K562 (cell line): Measurements from ENCODE around the gene GATAD2B. TPM values are rescaled to one million over a fixed set of nuclear protein-coding genes. Genes with fewer than 3 reads are reported as not detected.

Experiments
- ELK1 ChIP-seq: sonication (generic); formaldehyde crosslinking; IDR thresholded peaks from 2 replicates; pipeline ENCODE4 v1.8.1; 2022; ENCODE audit warnings: missing genetic modification reagents
- SMARCA4 ChIP-seq: fragments of 450-650 bp; IDR thresholded peaks from 2 replicates; pipeline ENCODE4 v1.6.1; 2016
- SMARCB1 ChIP-seq: IDR thresholded peaks from 2 replicates; pipeline ENCODE4 v1.6.1; 2011; ENCODE audit warnings: improper control_type of control experiment, low read depth; ENCODE audit not compliant: insufficient read length
- SPI1 ChIP-seq: IDR thresholded peaks from 2 replicates; pipeline ENCODE4 v1.6.1; 2011; ENCODE audit warnings: low read depth, low read length, control low read depth, borderline replicate concordance
- SRSF9 ChIP-seq: fragments of 200-400 bp; formaldehyde crosslinking; IDR thresholded peaks from 2 replicates; pipeline ENCODE4 v1.6.1; 2017; ENCODE audit warnings: low read depth, low read length, borderline replicate concordance
- TEAD4 ChIP-seq, 2 experiments: sonication (generic) in 1 of 2; formaldehyde crosslinking in 1 of 2; IDR thresholded peaks; 2 replicates each; pipeline versions ENCODE4 v1.6.1 to v1.8.0; 2012 to 2022; ENCODE audit warnings: borderline replicate concordance in 1 of 2, inconsistent platforms in 1 of 2, low read length in 1 of 2, mild to moderate bottlenecking in 1 of 2, missing genetic modification reagents in 1 of 2
- ZFX ChIP-seq: sonication (generic); formaldehyde crosslinking; IDR thresholded peaks from 2 replicates; pipeline ENCODE4 v1.8.0; 2022; ENCODE audit warnings: mild to moderate bottlenecking, missing genetic modification reagents, moderate library complexity
- ZKSCAN8 ChIP-seq: fragments of 200-800 bp; sonication (Bioruptor generic); IDR thresholded peaks from 2 replicates; pipeline ENCODE4 v1.6.1; 2016; ENCODE audit warnings: missing genetic modification characterization, missing compliant biosample characterization
- ZNF398 ChIP-seq: fragments of 250-450 bp; sonication (Bioruptor Pico); IDR thresholded peaks from 2 replicates; pipeline ENCODE4 v1.8.0; 2021; ENCODE audit warnings: moderate library complexity, mild to moderate bottlenecking, inconsistent platforms
- polyA plus RNA-seq, 8 experiments: library from polyadenylated mRNA; depleted of rRNA in 4 of 8; stranded (reverse) in 5 of 8; unstranded in 3 of 8; fragments of >200 nt; fragmentation: Nextera tagmentation in 2 of 8; fragmentation: Illumina TruSeq in 1 of 8; extraction: Ambion mirVana in 2 of 8; extraction: Trizol in 1 of 8; gene quantifications; 2 replicates each; pipeline versions ENCODE4 v1.2.1 to v1.2.3, GENCODE V29; 2011 to 2014; ENCODE audit warnings: inconsistent platforms in 1 of 8, missing spikeins in 1 of 8
- total RNA-seq, 7 experiments: library from RNA; depleted of rRNA in 6 of 7; stranded (reverse); fragments of >200 nt in 6 of 7; fragmentation: Illumina TruSeq in 2 of 7; extraction: Trizol in 2 of 7; gene quantifications; 2 replicates each; pipeline versions ENCODE4 v1.2.1 to v1.2.3, GENCODE V29; 2011 to 2021; ENCODE audit warnings: low replicate concordance in 1 of 7
- TF ChIP-seq, protein P1 (sequence below): fragments of 200-800 bp; sonication (Bioruptor generic); IDR thresholded peaks from 2 replicates; pipeline ENCODE4 v1.6.1; 2017; ENCODE audit warnings: missing genetic modification characterization, missing compliant biosample characterization
- TF ChIP-seq, protein P2 (sequence below): fragments of 450-650 bp; IDR thresholded peaks from 2 replicates; pipeline ENCODE4 v1.6.1; 2017; ENCODE audit warnings: antibody characterized with exemption, mild to moderate bottlenecking
- TF ChIP-seq, protein P3 (sequence below), 2 experiments: fragments of 150-350 bp in 1 of 2; IDR thresholded peaks; 2 replicates each; pipeline ENCODE4 v1.6.1; 2012 to 2016; ENCODE audit warnings: low read depth in 2 of 2, low read length in 2 of 2, mild to moderate bottlenecking in 1 of 2, moderate library complexity in 1 of 2

GATAD2B gene
- total and polyA plus RNA-seq, 9 of the 15 experiments (the other 6 are each of a cell fraction or from before 2014, with no cell fraction given) = 1.5 to 40.2 (median 4.9) TPM

- TF ChIP-seq ZNF398 = no peak
- TF ChIP-seq, protein P1, sequence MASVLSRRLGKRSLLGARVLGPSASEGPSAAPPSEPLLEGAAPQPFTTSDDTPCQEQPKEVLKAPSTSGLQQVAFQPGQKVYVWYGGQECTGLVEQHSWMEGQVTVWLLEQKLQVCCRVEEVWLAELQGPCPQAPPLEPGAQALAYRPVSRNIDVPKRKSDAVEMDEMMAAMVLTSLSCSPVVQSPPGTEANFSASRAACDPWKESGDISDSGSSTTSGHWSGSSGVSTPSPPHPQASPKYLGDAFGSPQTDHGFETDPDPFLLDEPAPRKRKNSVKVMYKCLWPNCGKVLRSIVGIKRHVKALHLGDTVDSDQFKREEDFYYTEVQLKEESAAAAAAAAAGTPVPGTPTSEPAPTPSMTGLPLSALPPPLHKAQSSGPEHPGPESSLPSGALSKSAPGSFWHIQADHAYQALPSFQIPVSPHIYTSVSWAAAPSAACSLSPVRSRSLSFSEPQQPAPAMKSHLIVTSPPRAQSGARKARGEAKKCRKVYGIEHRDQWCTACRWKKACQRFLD (CRISPR knock-in tag) = no peak
- TF ChIP-seq SPI1 = peak; percentile 92
- 0 out of 2 replicates have a peak, but pooled peaks have one; percentile 7 for TF ChIP-seq TEAD4 (IDR thresholded peaks at IDR 0.05; ENCODE audit: low read length)
- no peak for TF ChIP-seq TEAD4 (CRISPR knock-in tag; IDR thresholded peaks at IDR 0.05; ENCODE audit: borderline replicate concordance)
- TF ChIP-seq ZFX (CRISPR knock-in tag) = peak; percentile 93
- TF ChIP-seq ZKSCAN8 (CRISPR knock-in tag) = no peak
- TF ChIP-seq, protein P2, sequence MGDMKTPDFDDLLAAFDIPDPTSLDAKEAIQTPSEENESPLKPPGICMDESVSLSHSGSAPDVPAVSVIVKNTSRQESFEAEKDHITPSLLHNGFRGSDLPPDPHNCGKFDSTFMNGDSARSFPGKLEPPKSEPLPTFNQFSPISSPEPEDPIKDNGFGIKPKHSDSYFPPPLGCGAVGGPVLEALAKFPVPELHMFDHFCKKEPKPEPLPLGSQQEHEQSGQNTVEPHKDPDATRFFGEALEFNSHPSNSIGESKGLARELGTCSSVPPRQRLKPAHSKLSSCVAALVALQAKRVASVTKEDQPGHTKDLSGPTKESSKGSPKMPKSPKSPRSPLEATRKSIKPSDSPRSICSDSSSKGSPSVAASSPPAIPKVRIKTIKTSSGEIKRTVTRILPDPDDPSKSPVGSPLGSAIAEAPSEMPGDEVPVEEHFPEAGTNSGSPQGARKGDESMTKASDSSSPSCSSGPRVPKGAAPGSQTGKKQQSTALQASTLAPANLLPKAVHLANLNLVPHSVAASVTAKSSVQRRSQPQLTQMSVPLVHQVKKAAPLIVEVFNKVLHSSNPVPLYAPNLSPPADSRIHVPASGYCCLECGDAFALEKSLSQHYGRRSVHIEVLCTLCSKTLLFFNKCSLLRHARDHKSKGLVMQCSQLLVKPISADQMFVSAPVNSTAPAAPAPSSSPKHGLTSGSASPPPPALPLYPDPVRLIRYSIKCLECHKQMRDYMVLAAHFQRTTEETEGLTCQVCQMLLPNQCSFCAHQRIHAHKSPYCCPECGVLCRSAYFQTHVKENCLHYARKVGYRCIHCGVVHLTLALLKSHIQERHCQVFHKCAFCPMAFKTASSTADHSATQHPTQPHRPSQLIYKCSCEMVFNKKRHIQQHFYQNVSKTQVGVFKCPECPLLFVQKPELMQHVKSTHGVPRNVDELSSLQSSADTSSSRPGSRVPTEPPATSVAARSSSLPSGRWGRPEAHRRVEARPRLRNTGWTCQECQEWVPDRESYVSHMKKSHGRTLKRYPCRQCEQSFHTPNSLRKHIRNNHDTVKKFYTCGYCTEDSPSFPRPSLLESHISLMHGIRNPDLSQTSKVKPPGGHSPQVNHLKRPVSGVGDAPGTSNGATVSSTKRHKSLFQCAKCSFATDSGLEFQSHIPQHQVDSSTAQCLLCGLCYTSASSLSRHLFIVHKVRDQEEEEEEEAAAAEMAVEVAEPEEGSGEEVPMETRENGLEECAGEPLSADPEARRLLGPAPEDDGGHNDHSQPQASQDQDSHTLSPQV = peak; percentile 63; the same call in 1 of the 2 replicates
- TF ChIP-seq SRSF9 = no peak
- no peak for TF ChIP-seq SMARCB1
- TF ChIP-seq ELK1 (CRISPR knock-in tag) = no peak
- TF ChIP-seq, protein P3, sequence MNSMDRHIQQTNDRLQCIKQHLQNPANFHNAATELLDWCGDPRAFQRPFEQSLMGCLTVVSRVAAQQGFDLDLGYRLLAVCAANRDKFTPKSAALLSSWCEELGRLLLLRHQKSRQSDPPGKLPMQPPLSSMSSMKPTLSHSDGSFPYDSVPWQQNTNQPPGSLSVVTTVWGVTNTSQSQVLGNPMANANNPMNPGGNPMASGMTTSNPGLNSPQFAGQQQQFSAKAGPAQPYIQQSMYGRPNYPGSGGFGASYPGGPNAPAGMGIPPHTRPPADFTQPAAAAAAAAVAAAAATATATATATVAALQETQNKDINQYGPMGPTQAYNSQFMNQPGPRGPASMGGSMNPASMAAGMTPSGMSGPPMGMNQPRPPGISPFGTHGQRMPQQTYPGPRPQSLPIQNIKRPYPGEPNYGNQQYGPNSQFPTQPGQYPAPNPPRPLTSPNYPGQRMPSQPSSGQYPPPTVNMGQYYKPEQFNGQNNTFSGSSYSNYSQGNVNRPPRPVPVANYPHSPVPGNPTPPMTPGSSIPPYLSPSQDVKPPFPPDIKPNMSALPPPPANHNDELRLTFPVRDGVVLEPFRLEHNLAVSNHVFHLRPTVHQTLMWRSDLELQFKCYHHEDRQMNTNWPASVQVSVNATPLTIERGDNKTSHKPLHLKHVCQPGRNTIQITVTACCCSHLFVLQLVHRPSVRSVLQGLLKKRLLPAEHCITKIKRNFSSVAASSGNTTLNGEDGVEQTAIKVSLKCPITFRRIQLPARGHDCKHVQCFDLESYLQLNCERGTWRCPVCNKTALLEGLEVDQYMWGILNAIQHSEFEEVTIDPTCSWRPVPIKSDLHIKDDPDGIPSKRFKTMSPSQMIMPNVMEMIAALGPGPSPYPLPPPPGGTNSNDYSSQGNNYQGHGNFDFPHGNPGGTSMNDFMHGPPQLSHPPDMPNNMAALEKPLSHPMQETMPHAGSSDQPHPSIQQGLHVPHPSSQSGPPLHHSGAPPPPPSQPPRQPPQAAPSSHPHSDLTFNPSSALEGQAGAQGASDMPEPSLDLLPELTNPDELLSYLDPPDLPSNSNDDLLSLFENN (IDR thresholded peaks at IDR 0.05; ENCODE audit: low read depth in 2 of 2, low read length in 2 of 2) = peak in 1 of 2 experiments; percentile 48; a peak in 1 of 4 replicates
- TF ChIP-seq SMARCA4 = peak; percentile 28; the same call in 1 of the 2 replicates
Measured at GRCh38 chr1:153783233-153784190, 139.3 kb downstream of the GATAD2B start (continued).
